Measurements from ENCODE around the gene CRABP1.

Gene CRABP1

GRCh38 chr15:78340231-78341056 lies at the start of gene CRABP1:
CRABP1 (plus strand) TSS chr15:78340353; CDS start chr15:78340429, 76 bp downstream.
- no peak for DNase-seq (ENCODE audit: low spot score)

DNA sequence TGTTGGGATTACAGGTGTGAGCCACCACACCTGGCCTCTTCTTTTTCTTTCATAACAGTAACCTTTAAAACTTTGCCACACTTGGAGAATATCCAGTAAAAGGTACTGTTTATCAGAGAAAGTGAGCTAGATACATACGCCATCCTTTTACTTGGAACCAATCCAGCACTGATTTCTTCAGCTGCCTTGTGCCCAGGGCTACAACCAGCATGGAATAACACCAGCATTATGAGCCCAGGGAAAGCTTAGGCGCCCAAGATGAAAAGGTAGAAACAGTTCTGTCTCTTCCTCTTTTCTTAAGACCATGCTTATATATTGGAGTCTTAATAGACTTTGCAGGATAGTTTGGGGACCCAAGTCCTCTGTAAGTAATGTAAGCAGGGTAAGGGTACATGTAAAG lies 49.1 kb upstream of the CRABP1 start:
- no peak for DNase-seq (ENCODE audit: low spot score)

- DNase-seq (ENCODE audit: low spot score) = no peak
Observed at GRCh38 chr15:78291698-78292097, 48.5 kb upstream of the CRABP1 start.

- no peak for DNase-seq (ENCODE audit: low spot score)
Observed at GRCh38 chr15:78292219-78292618, 47.9 kb upstream of the CRABP1 start.

DNA sequence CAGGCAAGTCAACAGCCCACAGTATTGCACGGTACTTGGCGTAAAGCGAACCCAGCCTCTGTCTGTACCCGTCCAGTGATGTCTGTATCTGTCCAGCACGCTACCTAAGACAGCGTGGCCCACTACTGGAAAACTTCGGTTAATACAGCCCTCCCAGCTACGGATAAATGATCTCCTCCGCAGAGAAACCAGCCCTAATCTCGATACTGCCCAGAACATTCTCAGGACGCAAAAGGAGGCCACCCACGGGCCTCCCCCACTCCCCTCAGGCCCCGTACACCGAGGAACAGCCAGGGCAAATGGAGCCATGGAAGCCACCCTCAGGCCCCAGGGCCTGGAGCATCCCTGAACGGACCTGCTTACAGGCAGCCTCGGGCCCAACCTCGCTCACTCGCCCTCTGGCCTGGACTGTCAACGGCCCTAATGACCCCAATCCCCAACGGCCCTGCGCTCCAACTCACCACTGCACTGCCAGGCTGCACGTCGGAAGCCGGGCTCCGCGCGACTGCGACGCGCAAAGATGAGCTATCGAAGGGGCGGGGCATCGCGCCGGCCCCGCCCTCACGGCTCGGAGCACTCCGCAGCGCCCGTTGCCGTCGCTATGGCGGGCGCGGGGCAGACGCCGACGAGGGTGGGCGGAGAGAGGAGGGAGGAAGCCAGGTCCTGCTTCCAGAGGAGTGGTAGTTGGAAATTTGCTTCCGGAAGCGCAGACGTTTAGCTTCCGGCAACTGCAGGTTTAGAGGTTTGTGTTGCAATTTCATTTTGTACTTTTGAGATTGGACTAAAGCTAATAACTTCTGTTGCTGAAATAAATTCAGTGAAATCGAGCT lies 40.8 kb upstream of the CRABP1 start, which contains the start of gene SKIC8:
TSS of gene SKIC8 (minus strand) at position 509 of the 830 bp plus-strand sequence. CDS start 3,923 bp downstream, outside the sequence.
- peak; percentile 89 for DNase-seq (ENCODE audit: low spot score)

- no peak for DNase-seq (ENCODE audit: low spot score)
Observed at GRCh38 chr15:78301326-78301725, 38.8 kb upstream of the CRABP1 start.

- DNase-seq (ENCODE audit: low spot score) = no peak
Observed at GRCh38 chr15:78301828-78302227, 38.3 kb upstream of the CRABP1 start.

DNA sequence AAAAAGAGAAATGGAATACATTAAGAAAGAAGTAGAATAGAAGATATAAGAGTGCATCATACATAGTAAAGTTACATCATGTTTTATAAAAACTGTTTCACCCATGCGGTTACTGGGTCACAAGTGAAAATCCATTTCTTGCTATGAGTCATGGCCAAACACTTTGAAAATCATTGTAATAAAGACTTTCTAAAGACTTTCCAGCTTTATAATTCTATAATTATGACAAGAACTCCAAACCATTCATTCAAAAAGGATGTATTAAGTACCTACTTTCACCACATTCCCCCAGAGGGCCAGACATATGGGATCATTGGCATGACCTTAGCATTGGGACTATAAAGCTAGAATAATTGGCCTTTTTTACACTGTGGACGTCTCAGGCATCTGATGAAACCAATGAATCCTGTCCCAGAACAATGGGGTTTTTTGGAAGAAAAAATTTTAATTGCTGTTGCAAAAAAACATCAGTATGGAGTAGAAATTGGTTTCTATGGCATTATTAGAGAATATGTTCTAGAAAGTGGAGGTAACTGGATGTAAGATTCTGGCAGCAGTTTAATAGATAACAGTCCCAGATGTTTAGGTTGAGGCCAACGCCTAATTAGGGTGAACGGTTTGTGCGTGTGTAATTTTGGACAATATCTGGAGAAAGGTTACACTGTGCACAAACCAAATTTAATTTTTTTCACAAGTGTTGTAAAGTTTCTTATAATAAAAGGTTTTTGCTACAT lies 37.4 kb upstream of the CRABP1 start:
- DNase-seq (ENCODE audit: low spot score) = no peak

GRCh38 chr15:78304216-78305066 lies 35.7 kb upstream of the CRABP1 start:
- DNase-seq (ENCODE audit: low spot score) = no peak

GRCh38 chr15:78306176-78306774 lies 33.9 kb upstream of the CRABP1 start:
- no peak for DNase-seq (ENCODE audit: low spot score)

- DNase-seq (ENCODE audit: low spot score) = no peak
Observed at GRCh38 chr15:78307976-78308375, 32.2 kb upstream of the CRABP1 start.

DNA sequence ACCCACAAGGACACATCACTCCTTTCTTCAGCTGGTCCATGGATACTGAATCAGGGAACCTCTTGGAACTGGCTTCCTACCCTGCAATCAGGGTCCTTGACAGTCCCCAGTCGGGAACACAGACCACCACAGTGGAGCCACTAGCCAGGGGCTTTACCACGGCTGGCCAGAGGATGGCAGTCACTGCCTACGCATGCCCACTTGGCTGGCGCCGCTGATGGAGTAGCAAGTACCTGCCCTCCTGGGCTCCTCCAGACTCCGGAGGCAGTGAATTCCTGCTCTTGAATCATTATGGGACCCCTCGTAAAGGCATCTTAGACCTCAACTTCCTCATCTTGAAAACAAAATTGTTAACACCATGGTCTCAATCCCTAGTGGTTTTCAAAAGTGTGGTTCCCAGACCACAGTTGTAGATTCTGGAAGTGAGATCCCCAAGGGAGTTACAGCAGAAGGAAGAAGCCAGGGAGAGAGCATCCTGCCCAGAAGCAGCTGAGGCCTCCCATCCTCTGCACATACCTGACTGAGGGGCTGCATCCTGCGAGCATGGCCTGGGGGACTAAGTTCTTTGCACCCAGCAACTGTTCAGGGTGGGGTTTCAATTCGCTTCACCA lies 31.6 kb upstream of the CRABP1 start:
- DNase-seq (ENCODE audit: low spot score) = no peak

- no peak for DNase-seq (ENCODE audit: low spot score)
Observed at GRCh38 chr15:78311292-78311691, 28.9 kb upstream of the CRABP1 start.

GRCh38 chr15:78312536-78312935 lies 27.6 kb upstream of the CRABP1 start:
- no peak for DNase-seq (ENCODE audit: low spot score)

GRCh38 chr15:78312957-78313356 lies 27.2 kb upstream of the CRABP1 start:
- no peak for DNase-seq (ENCODE audit: low spot score)

DNA sequence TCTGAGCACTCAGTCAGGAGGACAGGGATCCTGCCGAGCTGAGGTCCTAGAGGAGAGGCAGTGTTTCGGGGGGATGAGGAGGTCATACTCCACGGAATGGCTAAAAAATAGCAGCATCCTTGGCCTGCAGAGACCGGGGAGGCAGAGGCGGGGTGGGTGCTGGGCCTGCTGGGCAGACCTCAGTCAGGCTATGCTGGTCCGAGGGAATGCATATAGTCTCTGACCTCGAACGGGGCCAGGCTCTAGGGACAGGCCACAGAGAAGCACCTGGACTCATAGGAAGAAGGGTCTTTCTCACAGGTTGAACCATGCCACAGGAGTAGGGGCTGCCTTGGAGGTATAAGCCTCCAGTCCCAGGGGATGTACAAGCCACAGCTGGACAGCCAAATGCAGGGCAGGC lies 26.8 kb upstream of the CRABP1 start:
- no peak for DNase-seq (ENCODE audit: low spot score)

- DNase-seq (ENCODE audit: low spot score) = no peak
Observed at GRCh38 chr15:78314181-78314581, 26.0 kb upstream of the CRABP1 start.

DNA sequence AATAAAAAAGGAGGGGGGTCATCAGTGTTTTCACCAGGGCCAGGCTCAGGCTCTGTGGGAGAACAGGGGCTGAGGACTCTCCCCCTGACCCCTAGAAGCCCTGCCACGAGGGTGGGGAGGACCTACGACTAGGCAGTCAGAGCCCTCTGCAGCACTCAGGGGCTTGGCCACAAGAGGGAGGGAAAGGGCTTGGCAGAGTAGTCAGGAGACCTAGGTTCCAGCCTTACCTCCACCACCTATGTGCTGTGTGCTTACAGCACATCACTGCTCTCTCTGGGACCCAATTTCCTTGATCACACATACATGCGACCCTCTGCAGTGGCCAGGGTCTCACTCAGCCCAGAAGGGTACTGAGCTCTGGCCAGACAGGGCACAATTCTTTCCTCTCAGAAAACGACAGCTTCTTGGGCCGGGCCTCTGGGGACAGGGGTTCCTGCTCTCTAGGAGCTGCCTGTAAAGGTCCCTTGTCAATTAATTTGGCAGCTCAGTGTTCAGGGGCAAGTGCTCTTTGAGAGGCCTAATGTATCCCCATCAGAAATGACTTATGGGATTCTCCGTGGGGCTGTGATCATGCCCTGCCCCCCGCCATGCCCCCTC lies 24.4 kb upstream of the CRABP1 start:
- no peak for DNase-seq (ENCODE audit: low spot score)

GRCh38 chr15:78316283-78317083 lies 23.7 kb upstream of the CRABP1 start:
- DNase-seq (ENCODE audit: low spot score) = no peak
